ENCODE data around the gene MAMLD1. TPM values are rescaled to one million over a fixed set of nuclear protein-coding genes. Genes with fewer than 3 reads are reported as not detected.

MAMLD1 gene
- total and polyA plus RNA-seq, 2 of the 8 experiments (the other 6 are each of a cell fraction or from before 2014, with no cell fraction given): 0.09 to 0.26 TPM

GRCh38 chrX:150502979-150503897 is 140.1 kb downstream of the MAMLD1 start (continued):
- TF ChIP-seq, protein P1, sequence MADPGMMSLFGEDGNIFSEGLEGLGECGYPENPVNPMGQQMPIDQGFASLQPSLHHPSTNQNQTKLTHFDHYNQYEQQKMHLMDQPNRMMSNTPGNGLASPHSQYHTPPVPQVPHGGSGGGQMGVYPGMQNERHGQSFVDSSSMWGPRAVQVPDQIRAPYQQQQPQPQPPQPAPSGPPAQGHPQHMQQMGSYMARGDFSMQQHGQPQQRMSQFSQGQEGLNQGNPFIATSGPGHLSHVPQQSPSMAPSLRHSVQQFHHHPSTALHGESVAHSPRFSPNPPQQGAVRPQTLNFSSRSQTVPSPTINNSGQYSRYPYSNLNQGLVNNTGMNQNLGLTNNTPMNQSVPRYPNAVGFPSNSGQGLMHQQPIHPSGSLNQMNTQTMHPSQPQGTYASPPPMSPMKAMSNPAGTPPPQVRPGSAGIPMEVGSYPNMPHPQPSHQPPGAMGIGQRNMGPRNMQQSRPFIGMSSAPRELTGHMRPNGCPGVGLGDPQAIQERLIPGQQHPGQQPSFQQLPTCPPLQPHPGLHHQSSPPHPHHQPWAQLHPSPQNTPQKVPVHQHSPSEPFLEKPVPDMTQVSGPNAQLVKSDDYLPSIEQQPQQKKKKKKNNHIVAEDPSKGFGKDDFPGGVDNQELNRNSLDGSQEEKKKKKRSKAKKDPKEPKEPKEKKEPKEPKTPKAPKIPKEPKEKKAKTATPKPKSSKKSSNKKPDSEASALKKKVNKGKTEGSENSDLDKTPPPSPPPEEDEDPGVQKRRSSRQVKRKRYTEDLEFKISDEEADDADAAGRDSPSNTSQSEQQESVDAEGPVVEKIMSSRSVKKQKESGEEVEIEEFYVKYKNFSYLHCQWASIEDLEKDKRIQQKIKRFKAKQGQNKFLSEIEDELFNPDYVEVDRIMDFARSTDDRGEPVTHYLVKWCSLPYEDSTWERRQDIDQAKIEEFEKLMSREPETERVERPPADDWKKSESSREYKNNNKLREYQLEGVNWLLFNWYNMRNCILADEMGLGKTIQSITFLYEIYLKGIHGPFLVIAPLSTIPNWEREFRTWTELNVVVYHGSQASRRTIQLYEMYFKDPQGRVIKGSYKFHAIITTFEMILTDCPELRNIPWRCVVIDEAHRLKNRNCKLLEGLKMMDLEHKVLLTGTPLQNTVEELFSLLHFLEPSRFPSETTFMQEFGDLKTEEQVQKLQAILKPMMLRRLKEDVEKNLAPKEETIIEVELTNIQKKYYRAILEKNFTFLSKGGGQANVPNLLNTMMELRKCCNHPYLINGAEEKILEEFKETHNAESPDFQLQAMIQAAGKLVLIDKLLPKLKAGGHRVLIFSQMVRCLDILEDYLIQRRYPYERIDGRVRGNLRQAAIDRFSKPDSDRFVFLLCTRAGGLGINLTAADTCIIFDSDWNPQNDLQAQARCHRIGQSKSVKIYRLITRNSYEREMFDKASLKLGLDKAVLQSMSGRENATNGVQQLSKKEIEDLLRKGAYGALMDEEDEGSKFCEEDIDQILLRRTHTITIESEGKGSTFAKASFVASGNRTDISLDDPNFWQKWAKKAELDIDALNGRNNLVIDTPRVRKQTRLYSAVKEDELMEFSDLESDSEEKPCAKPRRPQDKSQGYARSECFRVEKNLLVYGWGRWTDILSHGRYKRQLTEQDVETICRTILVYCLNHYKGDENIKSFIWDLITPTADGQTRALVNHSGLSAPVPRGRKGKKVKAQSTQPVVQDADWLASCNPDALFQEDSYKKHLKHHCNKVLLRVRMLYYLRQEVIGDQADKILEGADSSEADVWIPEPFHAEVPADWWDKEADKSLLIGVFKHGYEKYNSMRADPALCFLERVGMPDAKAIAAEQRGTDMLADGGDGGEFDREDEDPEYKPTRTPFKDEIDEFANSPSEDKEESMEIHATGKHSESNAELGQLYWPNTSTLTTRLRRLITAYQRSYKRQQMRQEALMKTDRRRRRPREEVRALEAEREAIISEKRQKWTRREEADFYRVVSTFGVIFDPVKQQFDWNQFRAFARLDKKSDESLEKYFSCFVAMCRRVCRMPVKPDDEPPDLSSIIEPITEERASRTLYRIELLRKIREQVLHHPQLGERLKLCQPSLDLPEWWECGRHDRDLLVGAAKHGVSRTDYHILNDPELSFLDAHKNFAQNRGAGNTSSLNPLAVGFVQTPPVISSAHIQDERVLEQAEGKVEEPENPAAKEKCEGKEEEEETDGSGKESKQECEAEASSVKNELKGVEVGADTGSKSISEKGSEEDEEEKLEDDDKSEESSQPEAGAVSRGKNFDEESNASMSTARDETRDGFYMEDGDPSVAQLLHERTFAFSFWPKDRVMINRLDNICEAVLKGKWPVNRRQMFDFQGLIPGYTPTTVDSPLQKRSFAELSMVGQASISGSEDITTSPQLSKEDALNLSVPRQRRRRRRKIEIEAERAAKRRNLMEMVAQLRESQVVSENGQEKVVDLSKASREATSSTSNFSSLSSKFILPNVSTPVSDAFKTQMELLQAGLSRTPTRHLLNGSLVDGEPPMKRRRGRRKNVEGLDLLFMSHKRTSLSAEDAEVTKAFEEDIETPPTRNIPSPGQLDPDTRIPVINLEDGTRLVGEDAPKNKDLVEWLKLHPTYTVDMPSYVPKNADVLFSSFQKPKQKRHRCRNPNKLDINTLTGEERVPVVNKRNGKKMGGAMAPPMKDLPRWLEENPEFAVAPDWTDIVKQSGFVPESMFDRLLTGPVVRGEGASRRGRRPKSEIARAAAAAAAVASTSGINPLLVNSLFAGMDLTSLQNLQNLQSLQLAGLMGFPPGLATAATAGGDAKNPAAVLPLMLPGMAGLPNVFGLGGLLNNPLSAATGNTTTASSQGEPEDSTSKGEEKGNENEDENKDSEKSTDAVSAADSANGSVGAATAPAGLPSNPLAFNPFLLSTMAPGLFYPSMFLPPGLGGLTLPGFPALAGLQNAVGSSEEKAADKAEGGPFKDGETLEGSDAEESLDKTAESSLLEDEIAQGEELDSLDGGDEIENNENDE (IDR thresholded peaks at IDR 0.05; ENCODE audit: insufficient replicate concordance, low read length): no peak
